ENCODE results near the gene ACAN. TPM values are rescaled to one million over a fixed set of nuclear protein-coding genes. Genes with fewer than 3 reads are reported as not detected.

Gene ACAN
- total RNA-seq, 1 experiment from 2014 or later: 0.50 TPM

DNA sequence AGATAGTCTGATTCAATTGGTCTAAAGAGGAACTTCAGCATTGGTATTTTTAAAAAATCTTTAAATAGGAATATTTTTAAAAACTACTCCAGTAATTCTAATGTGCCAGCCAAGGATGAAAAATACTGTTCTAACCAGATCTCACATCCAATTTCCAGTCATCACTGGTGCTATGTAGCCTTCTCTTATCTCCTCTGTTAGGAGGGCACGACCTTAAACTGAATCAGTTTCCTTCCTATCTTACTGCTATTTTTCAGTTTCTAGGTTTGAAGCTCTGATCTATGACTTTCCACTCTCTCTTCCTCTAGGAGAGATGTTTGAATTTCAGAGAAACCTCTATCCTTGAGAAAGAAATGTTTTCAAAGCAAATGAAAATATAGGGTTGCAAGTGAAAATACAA, 60.2 kb downstream of the ACAN start:
- no peak overlapping the region for H2AK5ac ChIP-seq (ENCODE audit: insufficient read length, low read length)
- H2BK15ac ChIP-seq (ENCODE audit: low read depth, low read length): no peak overlapping the region
- H3K56ac ChIP-seq (ENCODE audit: insufficient read length, low read depth, low read length): no peak overlapping the region
- Mint-ChIP-seq H3K36me3 (ENCODE audit: insufficient read depth in 1 of 3, low read depth in 3 of 3) (peaks cover 0 to 3% (median 0%) of the 10 kb centered on the region in 3 experiments; a peak in 2 of 7 replicates), H3K4me3 (no peak overlapping the region), H3K4me1 (peaks cover 4 to 8% of the 10 kb centered on the region in 2 experiments; a peak in 1 of 4 replicates), H3K27ac (no peak overlapping the region), H3K9me3 (no peaks in the 10 kb centered on the region; a peak in 1 of 5 replicates), H3K27me3 (ENCODE audit: low read depth) (peaks cover 28% of the 10 kb centered on the region)
- WGBS (ENCODE audit: extremely low coverage, insufficient read length, low lambda C conversion rate): no CpG with 5 or more reads among the region's 1 CpG
- H3T11ph ChIP-seq (ENCODE audit: low read length): no peak overlapping the region
- no peak overlapping the region for H2BK20ac ChIP-seq (ENCODE audit: low read depth, low read length, poor library complexity, severe bottlenecking)
- no peak overlapping the region for H2AFZ ChIP-seq (ENCODE audit: low read length)
- H4K5ac ChIP-seq (ENCODE audit: insufficient read length, low read depth, low read length): no peak overlapping the region
- H3K4ac ChIP-seq (ENCODE audit: low read depth, low read length): no peak overlapping the region
- no peak overlapping the region for H3K14ac ChIP-seq (ENCODE audit: insufficient read depth, low read length)
- H3K23ac ChIP-seq (ENCODE audit: insufficient read length, low read depth, low read length): no peak overlapping the region
- no peaks in the 10 kb centered on the region for H3K79me2 ChIP-seq (ENCODE audit: insufficient read depth, low read length)
- H4K91ac ChIP-seq (ENCODE audit: insufficient read length, low read depth, low read length): no peak overlapping the region
- no peaks in the 10 kb centered on the region for H4K20me1 ChIP-seq (ENCODE audit: control insufficient read depth, insufficient read depth, insufficient read length)
- H3K27me3 ChIP-seq (ENCODE audit: insufficient read depth, low read length): no peaks in the 10 kb centered on the region
- H2BK5ac ChIP-seq (ENCODE audit: insufficient read length, low read length): no peak overlapping the region
- H3K9ac ChIP-seq (ENCODE audit: extremely low read depth, insufficient read length, low read length): no peak overlapping the region
- no peaks in the 10 kb centered on the region for H3K79me1 ChIP-seq (ENCODE audit: insufficient read depth, low read depth, low read length, poor library complexity, severe bottlenecking)
- no peaks in the 10 kb centered on the region for H3K4me1 ChIP-seq (ENCODE audit: insufficient read depth, low read length)
- no peak for DNase-seq
- no peak overlapping the region for H2BK12ac ChIP-seq (ENCODE audit: insufficient read length, low read depth, low read length)
- H3K9me3 ChIP-seq (ENCODE audit: control insufficient read depth, low read depth, low read length): no peaks in the 10 kb centered on the region
- H3K23me2 ChIP-seq (ENCODE audit: insufficient read length, low read depth, low read length, poor library complexity, severe bottlenecking): no peaks in the 10 kb centered on the region
- H3K18ac ChIP-seq (ENCODE audit: insufficient read length, low read depth, low read length): no peak overlapping the region
- no peak overlapping the region for H3K4me2 ChIP-seq (ENCODE audit: insufficient read depth, insufficient read length, low read length)
- no peak overlapping the region for H2BK120ac ChIP-seq (ENCODE audit: low read depth, low read length, poor library complexity, severe bottlenecking)
- H4K8ac ChIP-seq (replicated peaks; ENCODE audit: insufficient read length, low read depth, low read length): no peak overlapping the region
- no peak overlapping the region for H3K27ac ChIP-seq (ENCODE audit: insufficient read length, low read depth, low read length)
- TF ChIP-seq, protein P1, sequence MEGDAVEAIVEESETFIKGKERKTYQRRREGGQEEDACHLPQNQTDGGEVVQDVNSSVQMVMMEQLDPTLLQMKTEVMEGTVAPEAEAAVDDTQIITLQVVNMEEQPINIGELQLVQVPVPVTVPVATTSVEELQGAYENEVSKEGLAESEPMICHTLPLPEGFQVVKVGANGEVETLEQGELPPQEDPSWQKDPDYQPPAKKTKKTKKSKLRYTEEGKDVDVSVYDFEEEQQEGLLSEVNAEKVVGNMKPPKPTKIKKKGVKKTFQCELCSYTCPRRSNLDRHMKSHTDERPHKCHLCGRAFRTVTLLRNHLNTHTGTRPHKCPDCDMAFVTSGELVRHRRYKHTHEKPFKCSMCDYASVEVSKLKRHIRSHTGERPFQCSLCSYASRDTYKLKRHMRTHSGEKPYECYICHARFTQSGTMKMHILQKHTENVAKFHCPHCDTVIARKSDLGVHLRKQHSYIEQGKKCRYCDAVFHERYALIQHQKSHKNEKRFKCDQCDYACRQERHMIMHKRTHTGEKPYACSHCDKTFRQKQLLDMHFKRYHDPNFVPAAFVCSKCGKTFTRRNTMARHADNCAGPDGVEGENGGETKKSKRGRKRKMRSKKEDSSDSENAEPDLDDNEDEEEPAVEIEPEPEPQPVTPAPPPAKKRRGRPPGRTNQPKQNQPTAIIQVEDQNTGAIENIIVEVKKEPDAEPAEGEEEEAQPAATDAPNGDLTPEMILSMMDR (conservative IDR thresholded peaks at IDR 0.05): no peak
